Left ventricle myocardium inferior (tissue), 1 donor: Measurements from ENCODE around the gene C1orf50. TPM values are rescaled to one million over a fixed set of nuclear protein-coding genes. Genes with fewer than 3 reads are reported as not detected.
"Not testable (repeated sequence)": the region's sequence is repeated elsewhere in the genome, so short reads cannot be mapped to it uniquely, and the experiment has no call there.

Source experiments
- DNase-seq: peaks from one replicate; pipeline ENCODE4 v3.0.0-alpha.2; 2020
- H3K27ac ChIP-seq: fragments of 200-600 bp; replicated peaks from 2 replicates; pipeline ENCODE4 v1.8.0; 2021
- H3K27me3 ChIP-seq: fragments of 200-600 bp; 2 replicates; pipeline ENCODE4 v1.8.0; 2021; ENCODE audit warnings: low read depth
- H3K36me3 ChIP-seq: fragments of 200-600 bp; 2 replicates; pipeline ENCODE4 v1.8.0; 2021
- H3K4me1 ChIP-seq: fragments of 200-600 bp; 2 replicates; pipeline ENCODE4 v1.8.0; 2021
- H3K4me3 ChIP-seq: fragments of 200-600 bp; 2 replicates; pipeline ENCODE4 v1.8.0; 2021; ENCODE audit warnings: mild to moderate bottlenecking, moderate library complexity
- H3K9me3 ChIP-seq: fragments of 200-600 bp; replicated peaks from 2 replicates; pipeline ENCODE4 v1.8.0; 2021
- intact Hi-C: fragments of 100-400 bp; cut with micrococcal nuclease; formaldehyde crosslinking; loops from one replicate; pipeline ENCODE4 v1.11.0; 2022
- total RNA-seq: library from RNA; stranded (reverse); fragmentation: NEBNext Ultra II Directional; extraction: Animal tissue kit (Norgen Biotek cat#: 25700); gene quantifications from one replicate; pipeline ENCODE4 v1.2.1, GENCODE V29; 2021
- TF ChIP-seq, protein P1 (sequence below): fragments of 200-600 bp; IDR thresholded peaks from 2 replicates; pipeline ENCODE4 v1.8.0; 2021; ENCODE audit warnings: antibody characterized with exemption, mild to moderate bottlenecking, borderline replicate concordance
- donor health status: DM: no; HTN: yes; CAD: no; lungs with severe emphysema.

C1orf50 gene
- total RNA-seq, 1 donor from 2014 or later, result 7.8 TPM

GRCh38 chr1:42750041-42750440 lies 17.0 kb upstream of the C1orf50 start:
- H3K27me3 ChIP-seq, result no peaks in the 10 kb centered on the region
- H3K9me3 ChIP-seq, result no peaks in the 10 kb centered on the region
- intact Hi-C loops, result no loop called here
- H3K4me3 ChIP-seq, result no peak overlapping the region
- H3K36me3 ChIP-seq, result peaks cover 82% of the 10 kb centered on the region
- TF ChIP-seq, protein P1, sequence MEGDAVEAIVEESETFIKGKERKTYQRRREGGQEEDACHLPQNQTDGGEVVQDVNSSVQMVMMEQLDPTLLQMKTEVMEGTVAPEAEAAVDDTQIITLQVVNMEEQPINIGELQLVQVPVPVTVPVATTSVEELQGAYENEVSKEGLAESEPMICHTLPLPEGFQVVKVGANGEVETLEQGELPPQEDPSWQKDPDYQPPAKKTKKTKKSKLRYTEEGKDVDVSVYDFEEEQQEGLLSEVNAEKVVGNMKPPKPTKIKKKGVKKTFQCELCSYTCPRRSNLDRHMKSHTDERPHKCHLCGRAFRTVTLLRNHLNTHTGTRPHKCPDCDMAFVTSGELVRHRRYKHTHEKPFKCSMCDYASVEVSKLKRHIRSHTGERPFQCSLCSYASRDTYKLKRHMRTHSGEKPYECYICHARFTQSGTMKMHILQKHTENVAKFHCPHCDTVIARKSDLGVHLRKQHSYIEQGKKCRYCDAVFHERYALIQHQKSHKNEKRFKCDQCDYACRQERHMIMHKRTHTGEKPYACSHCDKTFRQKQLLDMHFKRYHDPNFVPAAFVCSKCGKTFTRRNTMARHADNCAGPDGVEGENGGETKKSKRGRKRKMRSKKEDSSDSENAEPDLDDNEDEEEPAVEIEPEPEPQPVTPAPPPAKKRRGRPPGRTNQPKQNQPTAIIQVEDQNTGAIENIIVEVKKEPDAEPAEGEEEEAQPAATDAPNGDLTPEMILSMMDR, result no peak
- H3K27ac ChIP-seq, result no peak overlapping the region
- no peaks in the 10 kb centered on the region for H3K4me1 ChIP-seq
- DNase-seq, result no peak

DNA sequence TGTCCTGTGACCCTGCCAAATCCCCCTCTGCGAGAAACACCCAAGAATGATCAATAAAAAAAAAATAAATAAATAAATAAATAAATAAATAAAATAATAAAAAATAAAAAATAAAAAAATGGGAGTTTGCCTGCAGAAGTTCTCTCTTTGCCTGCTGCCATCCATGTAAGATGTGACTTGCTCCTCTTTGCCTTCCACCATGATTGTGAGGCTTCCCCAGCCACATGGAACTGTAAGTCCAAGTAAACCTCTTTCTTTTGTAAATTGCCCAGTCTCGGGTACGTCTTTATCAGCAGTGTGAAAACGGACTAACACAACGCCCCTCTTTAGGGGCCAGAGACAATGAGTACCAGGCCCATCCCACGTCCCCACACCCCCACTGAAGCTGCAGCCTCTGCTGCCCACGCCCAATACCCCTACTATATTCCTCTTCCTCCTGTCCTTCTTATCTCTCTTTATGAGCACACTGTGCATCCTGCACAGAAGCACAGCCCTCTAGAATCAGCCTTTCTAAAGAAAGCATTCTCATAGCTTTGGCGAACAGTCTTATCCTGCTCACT lies 15.5 kb upstream of the C1orf50 start:
- DNase-seq, H3K9me3 ChIP-seq, H3K4me1 ChIP-seq, H3K27ac ChIP-seq, H3K27me3 ChIP-seq, intact Hi-C loops, H3K4me3 ChIP-seq: not testable (repeated sequence)
- peaks cover 86% of the 10 kb centered on the region for H3K36me3 ChIP-seq

DNA sequence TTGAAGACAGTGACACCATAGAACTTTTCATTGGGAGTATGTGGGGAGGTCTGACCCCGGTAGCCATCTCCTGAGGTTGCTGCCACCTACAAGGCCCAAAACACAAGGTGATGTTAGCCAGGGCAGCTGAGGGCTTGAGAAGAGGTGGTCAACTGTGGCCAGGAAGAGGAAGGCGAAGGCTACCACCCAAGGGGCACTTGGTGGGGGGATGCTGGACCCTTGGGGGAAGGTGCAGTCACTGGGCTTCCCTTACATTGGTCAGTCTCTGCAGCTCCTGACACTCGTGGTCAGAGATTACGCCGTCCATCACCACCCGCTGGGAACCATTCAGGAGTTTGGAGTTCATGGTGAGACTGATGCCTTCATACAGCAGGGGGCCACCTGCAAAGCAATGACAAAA lies 14.8 kb upstream of the C1orf50 start:
- Histone ChIP-seq H3K27me3 (no peaks in the 10 kb centered on the region), H3K4me1 (no peaks in the 10 kb centered on the region), H3K27ac (no peak overlapping the region), H3K36me3 (peaks cover 86% of the 10 kb centered on the region), H3K9me3 (no peaks in the 10 kb centered on the region), H3K4me3 (no peak overlapping the region)
- intact Hi-C loops, result no loop called here
- DNase-seq, result no peak
- TF ChIP-seq, protein P1, result no peak

- no peaks in the 10 kb centered on the region for H3K4me1 ChIP-seq
- intact Hi-C loops, result no loop called here
- TF ChIP-seq, protein P1, result no peak
These were observed 14.0 kb upstream of the C1orf50 start for GRCh38 chr1:42753070-42753469.

GRCh38 chr1:42756956-42757891 lies 9.8 kb upstream of the C1orf50 start:
- intact Hi-C loops, result no loop called here
- Histone ChIP-seq H3K9me3 (no peaks in the 10 kb centered on the region), H3K4me1 (no peaks in the 10 kb centered on the region), H3K36me3 (peaks cover 94% of the 10 kb centered on the region), H3K27ac (no peak overlapping the region), H3K27me3 (no peaks in the 10 kb centered on the region), H3K4me3 (no peak overlapping the region)
- TF ChIP-seq, protein P1, result peak; percentile 77
- DNase-seq, result no peak

More at GRCh38 chr1:42753070-42753469, 14.0 kb upstream of the C1orf50 start:
- peaks cover 89% of the 10 kb centered on the region for H3K36me3 ChIP-seq
- DNase-seq, result no peak
- no peak overlapping the region for H3K27ac ChIP-seq
- no peaks in the 10 kb centered on the region for H3K9me3 ChIP-seq
- H3K4me3 ChIP-seq, result no peak overlapping the region
- H3K27me3 ChIP-seq, result no peaks in the 10 kb centered on the region

GRCh38 chr1:42757892-42758275 lies 9.2 kb upstream of the C1orf50 start:
- TF ChIP-seq, protein P1, result no peak
- peaks cover 89% of the 10 kb centered on the region for H3K36me3 ChIP-seq
- H3K27ac ChIP-seq, result no peak overlapping the region
- DNase-seq, result no peak
- H3K4me1 ChIP-seq, result no peaks in the 10 kb centered on the region
- intact Hi-C loops, result no loop called here
- H3K9me3 ChIP-seq, result no peaks in the 10 kb centered on the region
- H3K4me3 ChIP-seq, result no peak overlapping the region
- no peaks in the 10 kb centered on the region for H3K27me3 ChIP-seq
